GM23338 (cell line): Measurements from ENCODE around the gene HSH2D.

ENCODE experiments used
- CREB1 ChIP-seq: fragments of 250-450 bp; sonication (Bioruptor Pico); IDR thresholded peaks from 2 replicates; pipeline ENCODE4 v1.5.0; 2020; ENCODE audit warnings: low read depth, mild to moderate bottlenecking, moderate library complexity
- CTCF ChIP-seq, 2 experiments: fragments of 200-600 bp in 1 of 2; sonication (generic) in 1 of 2; conservative IDR thresholded peaks; 2 replicates each; pipeline versions ENCODE4 v1.5.1 to v1.6.1; 2016 to 2017; ENCODE audit warnings: antibody characterized with exemption in 2 of 2, low read depth in 2 of 2, mild to moderate bottlenecking in 2 of 2, moderate library complexity in 1 of 2
- EZH2 ChIP-seq: fragments of 200-600 bp; sonication (generic); IDR thresholded peaks from one replicate; pipeline ENCODE4 v1.8.0; 2017; ENCODE audit warnings: antibody characterized with exemption, mild to moderate bottlenecking, low read depth; ENCODE audit not compliant: unreplicated experiment
- EZH2phosphoT487 ChIP-seq: fragments of 200-600 bp; sonication (generic); IDR thresholded peaks from one replicate; pipeline ENCODE4 v1.8.1; 2018; ENCODE audit warnings: antibody characterized with exemption; ENCODE audit not compliant: unreplicated experiment
- JUNB ChIP-seq: IDR thresholded peaks from one replicate; pipeline ENCODE4 v1.6.1; 2016; ENCODE audit warnings: antibody characterized with exemption; ENCODE audit not compliant: unreplicated experiment
- NANOG ChIP-seq: IDR thresholded peaks from 2 replicates; pipeline ENCODE4 v1.6.1; 2016; ENCODE audit warnings: antibody characterized with exemption, borderline replicate concordance
- POLR2AphosphoS5 ChIP-seq: IDR thresholded peaks from 2 replicates; pipeline ENCODE4 v1.6.1; 2016; ENCODE audit warnings: antibody characterized with exemption, low read depth
- ZNF114 ChIP-seq: fragments of 250-450 bp; sonication (Bioruptor Pico); IDR thresholded peaks from 2 replicates; pipeline ENCODE4 v1.5.0; 2020; ENCODE audit warnings: mild to moderate bottlenecking, moderate library complexity
- TF ChIP-seq, protein P1 (sequence below): IDR thresholded peaks from one replicate; pipeline ENCODE4 v1.6.1; 2018; ENCODE audit warnings: antibody characterized with exemption; ENCODE audit not compliant: unreplicated experiment

DNA sequence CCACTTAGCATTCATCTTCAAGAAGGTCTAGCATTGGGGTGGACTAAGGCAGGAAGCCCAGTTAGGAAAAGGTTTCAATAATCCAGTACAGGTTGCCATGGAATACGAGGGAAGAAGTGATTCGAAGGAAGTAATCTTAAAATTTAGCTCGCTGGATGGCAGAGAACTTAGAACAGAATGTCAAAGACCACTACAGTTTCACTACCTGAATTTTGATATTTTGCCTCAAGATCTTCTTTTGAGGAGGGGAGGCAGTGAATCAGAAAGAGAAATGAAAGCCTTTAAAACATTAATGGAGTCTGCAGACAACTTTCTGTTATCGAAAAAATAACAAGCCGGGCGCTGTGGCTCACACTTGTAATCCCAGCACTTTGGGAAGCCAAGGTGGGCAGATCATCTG lies 38.8 kb upstream of the HSH2D start:
- no peak for TF ChIP-seq CTCF (conservative IDR thresholded peaks at IDR 0.05; ENCODE audit: low read depth in 2 of 2)
- TF ChIP-seq ZNF114 (CRISPR knock-in tag), result no peak
- no peak for TF ChIP-seq POLR2AphosphoS5
- no peak for TF ChIP-seq EZH2
- TF ChIP-seq, protein P1, sequence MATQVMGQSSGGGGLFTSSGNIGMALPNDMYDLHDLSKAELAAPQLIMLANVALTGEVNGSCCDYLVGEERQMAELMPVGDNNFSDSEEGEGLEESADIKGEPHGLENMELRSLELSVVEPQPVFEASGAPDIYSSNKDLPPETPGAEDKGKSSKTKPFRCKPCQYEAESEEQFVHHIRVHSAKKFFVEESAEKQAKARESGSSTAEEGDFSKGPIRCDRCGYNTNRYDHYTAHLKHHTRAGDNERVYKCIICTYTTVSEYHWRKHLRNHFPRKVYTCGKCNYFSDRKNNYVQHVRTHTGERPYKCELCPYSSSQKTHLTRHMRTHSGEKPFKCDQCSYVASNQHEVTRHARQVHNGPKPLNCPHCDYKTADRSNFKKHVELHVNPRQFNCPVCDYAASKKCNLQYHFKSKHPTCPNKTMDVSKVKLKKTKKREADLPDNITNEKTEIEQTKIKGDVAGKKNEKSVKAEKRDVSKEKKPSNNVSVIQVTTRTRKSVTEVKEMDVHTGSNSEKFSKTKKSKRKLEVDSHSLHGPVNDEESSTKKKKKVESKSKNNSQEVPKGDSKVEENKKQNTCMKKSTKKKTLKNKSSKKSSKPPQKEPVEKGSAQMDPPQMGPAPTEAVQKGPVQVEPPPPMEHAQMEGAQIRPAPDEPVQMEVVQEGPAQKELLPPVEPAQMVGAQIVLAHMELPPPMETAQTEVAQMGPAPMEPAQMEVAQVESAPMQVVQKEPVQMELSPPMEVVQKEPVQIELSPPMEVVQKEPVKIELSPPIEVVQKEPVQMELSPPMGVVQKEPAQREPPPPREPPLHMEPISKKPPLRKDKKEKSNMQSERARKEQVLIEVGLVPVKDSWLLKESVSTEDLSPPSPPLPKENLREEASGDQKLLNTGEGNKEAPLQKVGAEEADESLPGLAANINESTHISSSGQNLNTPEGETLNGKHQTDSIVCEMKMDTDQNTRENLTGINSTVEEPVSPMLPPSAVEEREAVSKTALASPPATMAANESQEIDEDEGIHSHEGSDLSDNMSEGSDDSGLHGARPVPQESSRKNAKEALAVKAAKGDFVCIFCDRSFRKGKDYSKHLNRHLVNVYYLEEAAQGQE, result no peak
- no peak for TF ChIP-seq EZH2phosphoT487
- no peak for TF ChIP-seq CREB1
- no peak for TF ChIP-seq JUNB
- no peak for TF ChIP-seq NANOG
